GM19395 (cell line): Measurements from ENCODE around the gene CAMTA1.

Experiments used
- ATAC-seq: cut with Tn5 transposase; IDR thresholded peaks from one replicate; pipeline ENCODE4 v1.9.1; 2021; ENCODE audit warnings: mild to moderate bottlenecking, moderate library complexity; ENCODE audit not compliant: unreplicated experiment

Gene CAMTA1

DNA sequence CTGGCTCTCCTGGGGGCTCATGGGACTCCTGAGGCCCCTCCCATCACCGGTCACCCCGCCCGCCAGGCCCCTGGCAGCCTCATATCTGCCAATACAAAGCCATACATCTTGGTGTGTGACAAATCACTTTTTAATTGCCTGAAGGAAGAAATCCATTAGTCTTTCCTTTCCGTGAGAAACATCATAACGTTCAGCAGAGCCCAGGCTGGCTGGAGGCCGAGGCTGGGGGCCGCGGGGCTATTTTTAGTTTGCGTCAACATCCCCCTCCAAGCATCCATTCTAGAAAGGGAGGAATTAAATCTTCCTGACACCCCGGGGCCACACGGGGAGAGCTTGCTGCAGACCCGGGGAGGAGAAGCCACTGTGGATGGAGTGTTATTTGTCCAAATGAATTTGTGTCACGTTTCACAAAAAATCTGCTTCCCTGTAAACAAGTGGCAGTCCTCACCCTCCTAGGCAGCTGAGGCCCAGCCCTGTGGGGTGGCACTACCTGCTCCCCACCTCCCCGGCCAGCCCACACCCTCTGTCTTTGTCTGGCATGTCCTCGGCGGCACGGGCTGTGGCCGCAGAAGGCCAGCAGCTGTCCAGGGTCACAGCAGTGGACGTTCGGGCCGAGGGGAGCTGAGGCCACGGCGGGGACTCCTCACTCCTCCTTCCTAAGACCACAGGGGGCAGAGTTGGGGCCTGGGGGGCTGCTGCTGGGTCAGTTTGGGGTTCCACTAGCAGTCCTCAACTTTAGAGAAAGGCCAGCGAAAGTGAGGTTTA is 749.0 kb downstream of the CAMTA1 start:
- ATAC-seq, result no peak

DNA sequence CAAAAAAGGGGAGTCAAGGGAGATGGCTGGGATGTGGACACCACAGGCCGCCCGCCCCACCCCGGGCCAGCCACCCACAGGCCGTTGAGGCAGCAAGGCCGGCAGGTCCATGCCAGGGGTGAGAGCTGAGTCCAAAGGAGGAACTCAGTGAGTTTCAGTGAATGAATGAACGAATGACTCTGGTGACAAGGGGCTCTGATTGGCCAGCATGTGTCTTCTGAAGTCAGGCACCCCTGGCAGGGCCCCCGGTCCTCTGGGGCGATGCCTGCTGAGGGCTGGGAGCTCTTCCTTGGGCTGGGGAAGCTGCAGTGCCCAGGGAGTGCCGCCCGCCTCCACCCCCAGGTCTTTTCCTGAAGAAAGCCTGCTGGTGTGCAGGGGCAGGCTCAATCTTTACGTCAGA is 749.8 kb downstream of the CAMTA1 start:
- no peak for ATAC-seq

DNA sequence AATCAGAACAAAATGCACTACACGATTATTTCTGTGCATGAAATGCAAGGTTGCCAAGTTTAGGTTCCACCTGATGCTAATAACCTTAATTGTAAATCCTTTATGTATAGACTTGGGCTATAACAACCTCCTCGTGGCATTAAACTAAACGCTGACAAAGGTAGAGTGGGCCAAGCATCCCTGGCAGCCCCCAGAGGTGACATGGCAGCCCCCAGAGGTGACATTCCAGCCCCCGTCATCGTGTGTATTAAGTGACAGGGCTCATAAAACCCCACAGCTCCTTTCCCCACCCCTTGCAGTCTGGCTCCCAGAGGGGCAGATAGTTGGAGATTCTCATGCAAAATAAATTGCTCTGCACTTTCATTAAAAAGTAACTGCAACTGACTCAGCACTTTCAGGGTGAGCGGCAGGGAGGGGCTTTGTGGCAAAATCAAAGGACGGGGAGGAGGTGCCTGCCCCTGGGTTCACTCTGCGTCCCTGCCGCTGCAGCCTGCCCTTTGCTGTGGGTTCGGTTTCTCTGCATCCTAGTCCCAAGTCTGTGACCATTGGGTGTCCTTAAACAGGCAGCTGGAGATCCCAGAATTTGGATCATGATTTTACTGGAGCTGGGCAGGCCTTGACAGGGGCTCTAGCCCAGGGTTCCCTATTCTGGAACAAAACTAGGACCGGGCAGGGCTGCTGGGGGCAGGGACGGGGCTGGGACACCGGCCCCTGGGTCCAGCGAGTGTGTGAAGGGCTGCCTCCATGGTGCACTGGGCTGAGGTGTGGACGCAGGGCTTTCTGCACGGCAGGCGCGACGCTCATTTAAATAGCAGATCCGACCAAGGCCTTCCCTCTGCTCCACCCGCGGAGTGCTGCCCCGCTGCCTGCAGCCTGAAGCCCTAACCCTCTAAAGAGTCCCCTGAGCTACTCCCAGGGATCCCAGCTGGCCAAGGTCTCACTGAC is 751.0 kb downstream of the CAMTA1 start:
- no peak for ATAC-seq

GRCh38 chr1:7536891-7537591 is 751.8 kb downstream of the CAMTA1 start:
- ATAC-seq, result no peak

GRCh38 chr1:7538033-7538432 is 752.8 kb downstream of the CAMTA1 start:
- no peak for ATAC-seq

- ATAC-seq, result no peak
These were observed 753.9 kb downstream of the CAMTA1 start for GRCh38 chr1:7538849-7539768.

DNA sequence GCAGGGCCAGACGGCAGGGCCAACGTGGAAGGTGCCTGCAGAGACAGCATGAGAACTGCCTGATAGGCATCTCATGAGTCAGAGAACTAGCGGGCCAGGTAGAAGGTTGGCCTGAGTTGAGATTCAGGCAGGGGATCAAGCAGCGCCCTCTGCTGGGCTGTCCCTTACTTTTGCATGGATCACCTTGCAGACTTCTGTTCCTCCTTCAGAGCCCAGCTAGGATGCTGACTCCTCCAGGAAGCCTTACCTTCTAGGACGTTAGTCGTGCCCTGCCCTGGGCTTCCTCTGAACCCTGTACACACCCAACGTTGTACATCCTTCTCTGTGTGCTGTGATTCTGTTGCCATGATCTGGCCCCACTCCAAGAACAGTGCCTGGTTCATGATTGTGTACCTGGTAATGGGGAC is 754.5 kb downstream of the CAMTA1 start:
- ATAC-seq, result no peak

DNA sequence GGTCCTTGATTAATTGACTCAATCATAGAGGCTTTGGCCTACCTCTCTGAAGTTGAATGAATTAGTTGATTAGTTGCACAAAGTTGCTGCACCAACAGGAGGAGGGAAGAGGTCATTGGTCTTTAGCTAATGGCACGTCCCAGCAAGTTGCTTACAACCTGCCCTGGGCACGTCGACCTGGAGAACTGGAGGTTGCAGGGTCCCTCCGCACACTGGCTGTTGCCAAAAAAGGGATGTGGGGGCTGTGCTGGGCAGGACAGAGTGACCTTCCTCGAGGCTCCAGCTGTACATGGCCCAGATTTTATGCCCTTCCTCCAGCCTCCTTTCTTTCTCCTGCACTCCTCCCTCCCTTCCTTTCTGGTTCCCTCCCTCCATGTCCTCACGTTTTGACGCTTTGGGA is 755.6 kb downstream of the CAMTA1 start:
- no peak for ATAC-seq

DNA sequence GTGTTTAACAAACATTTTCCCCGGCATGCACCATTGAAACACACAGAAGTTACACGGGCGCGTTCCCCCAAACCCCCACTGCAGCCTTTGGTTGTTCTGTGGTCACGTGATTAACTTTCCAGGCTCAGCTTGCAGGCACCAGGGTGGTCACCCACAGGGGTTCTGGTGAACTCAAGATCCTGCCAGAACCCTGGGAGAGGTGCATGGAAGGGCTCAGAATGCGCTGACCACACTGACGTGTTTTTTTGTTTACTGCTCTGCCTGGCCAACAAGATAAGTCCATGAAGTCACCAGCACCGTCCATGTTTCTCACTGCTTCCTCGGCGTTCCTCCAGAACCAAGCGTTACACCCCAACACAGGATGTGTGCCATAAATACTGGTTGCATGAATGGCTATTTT is 756.4 kb downstream of the CAMTA1 start:
- no peak for ATAC-seq

GRCh38 chr1:7543718-7544090 is 758.5 kb downstream of the CAMTA1 start:
- ATAC-seq, result no peak

- no peak for ATAC-seq
These were observed 764.3 kb downstream of the CAMTA1 start for GRCh38 chr1:7549277-7550161.

GRCh38 chr1:7550261-7550865 is 765.1 kb downstream of the CAMTA1 start:
- no peak for ATAC-seq

DNA sequence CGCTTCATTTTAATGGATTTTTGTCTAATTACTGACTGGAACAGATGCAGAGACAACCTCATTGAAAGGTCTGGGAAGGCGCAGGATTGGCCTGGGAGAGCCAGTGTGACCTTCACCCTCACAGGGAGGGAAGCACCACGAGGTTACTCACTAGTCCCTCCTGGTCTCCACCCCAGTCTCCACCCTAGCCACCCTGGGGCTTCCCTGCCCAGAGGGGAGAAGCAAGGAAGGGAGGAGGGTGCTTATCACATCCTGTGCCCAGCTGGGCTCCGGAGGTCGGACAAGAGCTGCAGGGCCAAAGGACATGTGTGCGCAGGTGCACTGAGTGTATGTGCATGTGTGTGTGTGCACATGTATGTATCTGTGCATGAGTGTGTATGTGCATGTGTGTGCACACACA is 765.7 kb downstream of the CAMTA1 start:
- no peak for ATAC-seq

DNA sequence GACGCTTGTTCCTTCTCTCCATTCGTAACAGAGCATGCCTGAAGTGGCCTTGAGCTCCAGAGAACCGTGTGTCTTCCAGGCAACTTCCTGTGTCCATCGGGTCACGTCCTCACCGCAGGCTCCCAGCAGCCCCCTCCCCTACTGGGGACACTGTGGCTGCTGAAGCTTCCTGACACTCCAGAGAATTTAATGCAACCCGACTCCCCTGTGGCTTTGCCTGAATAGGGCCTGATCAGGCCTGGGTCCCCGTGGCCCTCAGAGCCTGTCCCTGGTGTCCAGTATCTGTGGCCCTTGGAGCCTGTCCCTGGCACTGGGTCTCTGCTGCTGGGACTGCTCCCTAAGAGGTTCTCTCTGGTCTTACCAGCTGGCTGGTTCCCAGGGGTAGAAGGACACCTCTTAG is 766.2 kb downstream of the CAMTA1 start:
- ATAC-seq, result no peak

- no peak for ATAC-seq
These were observed 767.1 kb downstream of the CAMTA1 start for GRCh38 chr1:7552402-7552801.

DNA sequence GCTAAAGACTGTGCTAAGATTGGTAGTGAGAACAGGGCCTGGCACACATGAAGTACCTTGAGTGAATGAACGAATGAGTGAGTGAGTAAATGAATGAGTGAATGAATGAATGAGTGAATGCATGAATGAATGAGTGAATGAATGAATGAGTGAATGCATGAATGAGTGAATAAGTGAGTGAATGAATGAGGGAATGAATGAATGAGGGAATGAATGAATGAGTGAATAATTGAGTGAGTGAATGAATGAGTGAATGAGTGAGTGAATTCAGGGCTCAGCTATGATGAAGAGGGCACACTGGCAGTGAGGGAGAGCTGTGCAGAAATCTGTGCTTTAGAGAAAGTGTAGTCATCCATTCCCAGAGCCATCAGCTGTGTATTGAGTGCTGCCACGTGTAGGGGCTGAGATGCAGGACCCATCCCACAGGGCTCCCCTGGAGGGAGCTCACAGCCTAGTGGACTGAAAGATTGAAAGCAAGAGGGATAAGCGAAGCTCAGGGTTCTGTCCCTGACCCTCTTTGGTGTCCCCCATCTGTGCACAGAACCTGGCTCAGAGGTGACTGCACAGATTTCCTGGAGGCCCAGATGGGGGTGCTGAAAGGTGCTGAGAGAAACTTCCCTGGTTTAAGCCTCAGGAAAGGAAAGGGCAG is 767.9 kb downstream of the CAMTA1 start:
- ATAC-seq, result no peak

GRCh38 chr1:7554385-7555235 is 769.4 kb downstream of the CAMTA1 start:
- no peak for ATAC-seq
